Skeletal muscle cell (primary cell): ENCODE data around the gene TAF7.
A peak's percentile ranks its signal among the peaks of the same experiment; 100 is the strongest.
"Not testable (repeated sequence)": the region's sequence is repeated elsewhere in the genome, so short reads cannot be mapped to it uniquely, and the experiment has no call there.

Source experiments
- DNase-seq: peaks from one replicate; pipeline ENCODE4 v3.0.0-alpha.2; 2010; ENCODE audit warnings: low read depth
- H3K4me3 ChIP-seq: 2 replicates; pipeline ENCODE4 v1.5.1; 2011; ENCODE audit warnings: low read depth, mild to moderate bottlenecking, control low read depth, low read length, moderate library complexity

Gene TAF7, protein sequence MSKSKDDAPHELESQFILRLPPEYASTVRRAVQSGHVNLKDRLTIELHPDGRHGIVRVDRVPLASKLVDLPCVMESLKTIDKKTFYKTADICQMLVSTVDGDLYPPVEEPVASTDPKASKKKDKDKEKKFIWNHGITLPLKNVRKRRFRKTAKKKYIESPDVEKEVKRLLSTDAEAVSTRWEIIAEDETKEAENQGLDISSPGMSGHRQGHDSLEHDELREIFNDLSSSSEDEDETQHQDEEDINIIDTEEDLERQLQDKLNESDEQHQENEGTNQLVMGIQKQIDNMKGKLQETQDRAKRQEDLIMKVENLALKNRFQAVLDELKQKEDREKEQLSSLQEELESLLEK

DNA sequence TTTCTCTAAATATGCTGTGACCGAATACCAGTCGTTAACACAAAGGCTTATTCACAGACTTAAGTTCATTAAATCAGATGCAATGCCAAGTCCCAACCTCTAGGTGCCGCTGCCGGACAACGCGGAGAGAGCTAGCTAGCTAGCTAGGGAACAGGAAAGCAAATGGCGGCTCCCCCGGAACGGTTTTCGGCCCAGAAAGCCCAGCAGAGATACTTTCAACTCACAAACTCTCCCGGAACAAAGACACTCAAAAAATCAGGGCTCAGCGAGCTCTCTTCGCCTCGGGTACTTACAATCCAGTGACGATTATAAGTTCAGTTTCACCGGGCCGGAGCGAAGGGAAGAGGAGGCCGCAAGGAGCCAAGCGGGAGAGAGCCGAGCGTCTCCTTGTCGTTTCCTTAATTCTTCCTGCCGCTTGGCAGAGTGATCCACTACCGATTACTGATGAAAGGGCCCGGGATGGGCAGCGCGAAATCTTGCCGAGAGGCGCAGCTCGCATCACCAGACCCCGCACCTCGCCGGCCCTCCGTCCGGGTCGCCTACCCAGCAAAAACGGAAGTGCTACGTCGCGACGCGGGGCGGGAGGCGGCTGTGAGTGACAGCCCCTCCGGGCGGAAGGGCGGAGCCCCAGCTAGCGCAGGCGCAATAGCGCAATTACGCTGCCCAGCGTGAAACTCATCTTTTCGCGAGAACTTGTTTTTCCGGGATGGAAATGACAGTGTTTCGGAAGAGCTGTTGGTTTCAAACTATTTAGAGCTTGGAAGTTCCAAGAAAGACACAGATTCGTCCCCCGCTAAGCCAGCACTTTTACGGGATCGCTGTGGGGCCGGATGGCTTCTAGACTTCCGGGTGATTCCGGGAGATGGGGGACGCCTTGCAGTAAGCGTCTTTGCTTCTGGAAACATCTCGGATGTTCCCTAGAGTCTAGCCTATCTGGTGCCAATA lies at the start of gene TAF7:
TAF7 (minus strand) TSS at position 560 of the 945 bp plus-strand sequence. CDS start 740 bp downstream, outside the sequence.
- DNase-seq = peak; percentile 74

DNA sequence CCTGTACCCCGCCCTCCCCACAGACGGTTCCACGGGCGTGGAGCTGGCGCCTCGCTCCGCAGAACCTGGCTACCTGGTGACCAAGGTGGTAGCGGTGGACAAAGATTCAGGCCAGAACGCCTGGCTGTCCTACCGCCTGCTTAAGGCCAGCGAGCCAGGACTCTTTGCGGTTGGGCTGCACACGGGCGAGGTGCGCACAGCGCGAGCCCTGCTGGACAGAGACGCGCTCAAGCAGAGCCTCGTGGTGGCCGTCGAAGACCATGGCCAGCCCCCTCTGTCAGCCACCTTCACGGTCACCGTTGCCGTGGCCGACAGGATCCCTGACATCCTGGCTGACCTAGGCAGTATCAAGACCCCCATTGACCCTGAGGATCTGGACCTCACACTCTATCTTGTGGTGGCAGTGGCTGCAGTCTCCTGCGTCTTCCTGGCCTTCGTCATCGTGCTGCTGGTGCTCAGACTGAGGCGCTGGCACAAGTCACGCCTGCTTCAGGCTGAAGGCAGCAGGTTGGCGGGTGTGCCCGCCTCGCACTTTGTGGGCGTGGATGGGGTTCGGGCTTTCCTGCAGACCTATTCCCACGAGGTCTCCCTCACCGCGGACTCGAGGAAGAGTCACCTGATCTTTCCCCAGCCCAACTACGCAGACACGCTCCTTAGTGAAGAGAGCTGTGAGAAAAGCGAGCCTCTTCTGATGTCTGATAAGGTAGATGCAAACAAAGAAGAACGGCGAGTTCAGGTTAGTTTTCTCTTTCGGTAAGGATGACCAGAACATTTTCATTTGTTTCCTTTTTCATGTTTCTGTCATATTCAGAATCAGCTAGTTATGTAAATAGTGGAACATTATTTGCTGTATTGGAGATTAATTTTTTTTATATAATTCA lies 45.7 kb upstream of the TAF7 start:
- DNase-seq = no peak
- no peak overlapping the region for H3K4me3 ChIP-seq

More for the DNA sequence above, at the start of gene TAF7:
- peak within 1 kb of the TSS; percentile 75 for H3K4me3 ChIP-seq

DNA sequence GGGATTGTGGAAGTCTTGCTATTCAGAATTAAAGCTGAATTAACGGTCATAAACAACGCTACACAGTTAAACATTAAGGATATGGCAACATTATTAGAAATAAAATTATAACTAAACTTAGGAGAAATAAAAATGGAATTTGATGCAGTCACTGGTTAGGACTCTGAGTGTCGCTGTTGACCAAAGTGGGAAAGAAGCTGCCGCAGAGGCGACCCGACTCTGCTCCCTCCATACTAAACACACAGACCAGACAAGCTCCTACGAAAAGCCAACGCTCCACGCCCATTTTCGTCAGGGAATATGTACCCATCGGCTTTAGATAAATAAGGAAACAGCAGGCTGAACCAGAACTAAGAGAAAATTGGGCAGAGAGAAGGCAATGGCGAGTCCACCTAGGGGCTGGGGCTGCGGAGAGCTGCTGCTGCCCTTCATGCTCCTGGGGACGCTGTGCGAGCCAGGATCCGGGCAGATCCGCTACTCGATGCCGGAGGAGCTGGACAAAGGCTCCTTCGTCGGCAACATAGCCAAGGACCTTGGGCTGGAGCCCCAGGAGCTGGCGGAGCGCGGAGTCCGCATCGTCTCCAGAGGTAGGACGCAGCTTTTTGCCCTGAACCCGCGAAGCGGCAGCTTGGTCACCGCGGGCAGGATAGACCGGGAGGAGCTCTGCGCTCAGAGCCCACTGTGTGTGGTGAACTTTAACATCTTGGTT lies 43.5 kb upstream of the TAF7 start, which contains the start of gene PCDHGA5:
PCDHGA5 (plus strand) TSS at position 211 of the 709 bp plus-strand sequence; CDS start at position 380, 169 bp downstream.
- peak within 1 kb of the TSS; percentile 27 for H3K4me3 ChIP-seq
- DNase-seq = no peak

GRCh38 chr5:141362719-141363118 lies 42.1 kb upstream of the TAF7 start:
- H3K4me3 ChIP-seq = no peak overlapping the region
- DNase-seq = no peak

GRCh38 chr5:141360685-141361084 lies 40.1 kb upstream of the TAF7 start:
- no peak overlapping the region for H3K4me3 ChIP-seq

DNA sequence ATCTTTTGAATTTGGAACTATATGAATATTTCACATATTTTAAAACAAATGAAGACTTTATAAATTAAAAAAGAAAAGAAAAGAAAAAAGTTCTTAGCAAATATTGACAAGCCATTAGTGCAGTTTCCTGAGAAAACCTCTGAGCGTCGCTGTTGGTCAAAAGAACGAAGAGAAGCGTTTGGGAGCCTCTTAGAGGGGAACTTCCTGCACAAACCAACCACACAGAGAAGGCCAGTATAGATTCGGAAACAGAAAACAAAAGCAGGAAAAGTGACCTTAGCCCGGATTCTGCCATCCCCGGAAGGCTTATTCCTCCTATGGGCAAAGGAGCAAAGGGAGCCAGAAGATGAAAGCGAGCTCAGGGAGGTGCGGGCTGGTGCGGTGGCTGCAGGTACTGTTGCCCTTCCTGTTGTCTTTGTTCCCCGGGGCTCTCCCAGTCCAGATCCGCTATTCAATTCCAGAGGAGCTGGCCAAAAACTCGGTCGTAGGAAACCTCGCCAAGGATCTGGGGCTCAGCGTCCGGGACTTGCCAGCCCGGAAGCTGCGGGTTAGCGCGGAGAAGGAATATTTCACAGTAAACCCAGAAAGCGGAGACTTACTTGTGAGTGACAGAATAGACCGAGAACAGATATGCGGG lies 39.3 kb upstream of the TAF7 start, which contains the start of gene PCDHGB2:
PCDHGB2 (plus strand) TSS at position 205 of the 637 bp plus-strand sequence; CDS start at position 347, 142 bp downstream.
- peak within 1 kb of the TSS; percentile 43 for H3K4me3 ChIP-seq
- no peak for DNase-seq

More at GRCh38 chr5:141360685-141361084, 40.1 kb upstream of the TAF7 start:
- no peak for DNase-seq

DNA sequence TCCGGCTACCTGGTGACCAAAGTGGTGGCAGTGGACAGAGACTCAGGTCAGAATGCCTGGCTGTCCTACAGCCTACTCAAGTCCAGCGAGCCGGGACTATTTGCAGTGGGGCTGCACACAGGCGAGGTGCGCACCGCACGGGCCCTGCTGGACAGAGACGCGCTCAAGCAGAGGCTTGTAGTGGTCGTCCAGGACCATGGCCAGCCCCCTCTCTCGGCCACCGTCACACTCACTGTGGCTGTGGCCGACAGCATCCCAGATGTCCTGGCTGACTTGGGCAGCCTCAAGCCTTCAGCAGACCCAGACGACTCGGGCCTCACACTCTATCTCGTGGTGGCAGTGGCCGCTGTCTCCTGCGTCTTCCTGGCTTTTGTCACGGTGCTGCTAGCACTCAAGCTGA lies 36.4 kb upstream of the TAF7 start:
- H3K4me3 ChIP-seq = no peak overlapping the region
- DNase-seq = no peak

DNA sequence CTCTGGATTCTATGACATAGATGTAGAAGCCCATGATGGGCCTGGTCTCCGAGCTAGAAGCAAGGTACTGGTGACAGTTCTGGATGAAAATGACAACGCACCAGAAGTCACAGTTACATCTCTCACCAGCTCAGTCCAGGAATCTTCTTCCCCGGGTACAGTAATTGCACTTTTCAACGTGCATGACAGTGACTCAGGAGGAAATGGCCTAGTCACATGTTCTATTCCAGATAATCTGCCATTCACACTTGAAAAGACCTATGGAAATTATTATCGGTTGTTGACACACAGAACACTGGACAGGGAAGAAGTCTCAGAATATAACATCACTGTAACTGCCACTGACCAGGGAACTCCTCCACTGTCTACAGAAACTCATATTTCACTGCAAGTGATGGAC lies 35.5 kb upstream of the TAF7 start:
- H3K4me3 ChIP-seq = no peak overlapping the region
- no peak for DNase-seq

GRCh38 chr5:141355641-141356040 lies 35.1 kb upstream of the TAF7 start:
- DNase-seq = no peak
- H3K4me3 ChIP-seq = peak overlapping the region; percentile 49

- no peak for DNase-seq
- H3K4me3 ChIP-seq = peak within 1 kb of the TSS; percentile 49
These were observed 34.4 kb upstream of the TAF7 start, which contains the start of gene PCDHGA4 for GRCh38 chr5:141354900-141355469. Gene PCDHGA4, plus strand, starts transcription at chr5:141355021. Its CDS starts 87 bp downstream, at chr5:141355108.

DNA sequence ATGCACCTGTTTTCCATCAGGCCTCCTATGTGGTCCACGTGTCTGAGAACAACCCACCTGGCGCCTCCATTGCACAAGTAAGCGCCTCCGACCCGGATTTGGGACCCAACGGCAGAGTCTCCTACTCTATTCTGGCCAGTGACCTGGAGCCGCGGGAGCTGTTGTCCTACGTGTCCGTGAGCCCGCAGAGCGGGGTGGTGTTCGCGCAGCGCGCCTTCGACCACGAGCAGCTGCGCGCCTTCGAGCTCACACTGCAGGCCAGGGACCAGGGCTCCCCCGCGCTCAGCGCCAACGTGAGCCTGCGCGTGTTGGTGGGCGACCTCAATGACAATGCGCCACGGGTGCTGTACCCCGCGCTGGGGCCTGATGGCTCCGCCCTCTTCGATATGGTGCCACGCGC lies 31.0 kb upstream of the TAF7 start:
- no peak overlapping the region for H3K4me3 ChIP-seq

DNA sequence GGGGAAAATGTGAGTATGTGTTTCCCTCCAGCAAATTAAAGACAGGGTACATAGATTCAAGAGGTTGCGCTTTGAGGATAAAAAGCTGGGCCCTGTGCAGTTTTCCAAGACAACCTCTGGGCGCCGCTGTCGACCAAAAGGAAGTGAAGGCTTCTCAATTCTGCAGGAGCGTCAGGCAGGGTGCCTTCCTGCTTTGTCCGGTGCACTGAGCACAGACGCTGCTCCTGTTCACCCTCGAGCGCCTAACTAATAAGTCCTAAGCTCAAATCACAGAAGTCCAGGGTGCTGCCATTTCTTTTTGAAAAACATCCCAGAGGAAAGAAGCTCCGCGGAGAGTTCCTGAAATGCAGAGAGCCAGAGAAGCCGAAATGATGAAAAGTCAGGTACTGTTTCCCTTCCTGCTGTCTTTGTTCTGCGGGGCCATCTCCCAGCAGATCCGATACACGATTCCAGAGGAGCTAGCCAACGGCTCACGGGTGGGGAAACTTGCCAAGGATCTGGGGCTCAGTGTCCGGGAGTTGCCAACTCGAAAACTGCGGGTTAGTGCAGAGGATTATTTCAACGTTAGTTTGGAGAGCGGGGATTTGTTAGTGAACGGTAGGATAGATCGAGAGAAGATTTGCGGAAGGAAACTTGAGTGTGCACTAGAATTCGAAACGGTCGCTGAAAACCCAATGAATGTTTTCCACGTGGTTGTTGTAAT lies 29.5 kb upstream of the TAF7 start, which contains the start of gene PCDHGB1:
PCDHGB1 (plus strand) TSS at position 183 of the 703 bp plus-strand sequence; CDS start at position 345, 162 bp downstream.
- H3K4me3 ChIP-seq = peak within 1 kb of the TSS; percentile 32
- DNase-seq = no peak

More for the DNA sequence above, 31.0 kb upstream of the TAF7 start:
- DNase-seq = no peak

DNA sequence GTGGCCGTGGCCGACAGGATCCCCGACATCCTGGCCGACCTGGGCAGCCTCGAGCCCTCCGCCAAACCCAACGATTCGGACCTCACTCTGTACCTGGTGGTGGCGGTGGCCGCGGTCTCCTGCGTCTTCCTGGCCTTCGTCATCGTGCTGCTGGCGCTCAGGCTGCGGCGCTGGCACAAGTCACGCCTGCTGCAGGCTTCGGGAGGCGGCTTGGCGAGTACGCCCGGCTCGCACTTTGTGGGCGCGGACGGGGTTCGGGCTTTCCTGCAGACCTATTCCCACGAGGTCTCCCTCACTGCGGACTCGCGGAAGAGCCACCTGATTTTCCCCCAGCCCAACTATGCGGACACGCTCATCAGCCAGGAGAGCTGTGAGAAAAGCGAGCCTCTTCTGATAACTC lies 25.4 kb upstream of the TAF7 start:
- DNase-seq, H3K4me3 ChIP-seq: not testable (repeated sequence)

DNA sequence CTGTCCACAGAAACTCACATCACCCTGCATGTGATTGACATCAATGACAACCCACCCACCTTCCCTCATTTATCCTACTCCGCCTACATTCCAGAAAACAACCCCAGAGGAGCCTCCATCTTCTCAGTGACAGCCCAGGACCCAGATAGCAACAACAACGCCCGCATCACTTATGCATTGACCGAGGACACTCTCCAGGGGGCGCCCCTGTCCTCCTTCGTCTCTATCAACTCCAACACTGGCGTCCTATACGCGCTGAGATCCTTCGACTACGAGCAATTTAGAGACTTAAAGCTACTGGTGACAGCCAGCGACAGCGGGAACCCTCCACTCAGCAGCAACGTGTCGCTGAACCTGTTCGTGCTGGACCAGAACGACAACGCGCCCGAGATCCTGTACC lies 24.7 kb upstream of the TAF7 start:
- H3K4me3 ChIP-seq = no peak overlapping the region
- DNase-seq = no peak

DNA sequence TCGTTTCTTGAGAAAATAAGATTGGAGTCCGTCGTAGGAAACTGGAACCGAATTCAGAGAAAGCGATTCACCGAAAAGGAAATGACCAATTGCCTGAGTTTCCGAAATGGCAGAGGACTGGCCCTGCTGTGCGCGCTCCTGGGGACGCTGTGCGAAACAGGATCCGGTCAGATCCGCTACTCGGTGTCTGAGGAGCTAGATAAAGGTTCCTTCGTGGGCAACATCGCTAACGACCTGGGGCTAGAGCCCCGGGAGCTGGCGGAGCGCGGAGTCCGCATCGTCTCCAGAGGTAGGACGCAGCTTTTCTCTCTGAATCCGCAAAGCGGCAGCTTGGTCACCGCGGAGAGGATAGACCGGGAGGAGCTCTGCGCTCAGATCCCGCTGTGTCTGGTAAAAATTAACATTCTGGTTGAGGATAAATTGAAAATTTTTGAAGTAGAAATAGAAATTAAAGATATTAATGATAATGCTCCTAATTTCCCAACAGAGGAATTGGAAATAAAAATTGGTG lies 23.4 kb upstream of the TAF7 start:
- DNase-seq = no peak
- peak overlapping the region; percentile 45 for H3K4me3 ChIP-seq

DNA sequence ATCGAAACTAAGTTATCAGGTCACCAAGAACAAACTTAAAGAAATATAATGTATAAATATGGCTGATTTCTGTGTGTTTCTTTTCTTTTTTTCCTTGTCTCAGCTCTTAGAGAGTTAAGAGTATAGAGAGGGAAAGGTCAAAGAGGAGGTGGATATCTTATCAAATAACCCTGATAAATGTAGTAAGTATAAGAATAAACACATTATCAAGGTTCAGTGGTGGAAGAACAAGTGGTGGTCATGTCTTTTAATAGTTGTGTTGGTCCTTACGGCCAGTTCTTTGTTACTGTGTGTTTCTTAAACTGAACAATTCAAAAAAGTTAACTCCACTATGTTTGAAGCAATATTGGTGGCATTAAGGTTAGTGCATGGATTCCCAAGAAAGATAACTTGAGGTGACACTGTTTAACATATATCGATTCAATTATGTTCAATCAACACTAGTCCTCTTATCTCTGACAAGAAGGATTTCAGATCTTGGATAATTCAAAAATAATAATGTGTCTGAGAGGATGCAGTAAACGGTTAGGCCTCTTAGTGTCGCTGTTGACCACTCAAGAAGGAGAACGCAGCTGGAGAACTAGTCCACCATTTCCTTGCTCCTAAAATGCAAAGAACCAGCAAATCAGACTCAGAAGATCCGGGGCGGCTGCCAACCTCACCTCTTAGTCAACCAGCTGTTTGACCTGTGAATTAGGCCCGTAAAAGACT lies 22.8 kb upstream of the TAF7 start, which contains the start of gene PCDHGA3:
PCDHGA3 (plus strand) TSS at position 588 of the 711 bp plus-strand sequence. CDS start 205 bp downstream, outside the sequence.
- no peak for DNase-seq
- peak within 1 kb of the TSS; percentile 45 for H3K4me3 ChIP-seq
